HG03469 (cell line): ENCODE data around the gene PI16.
"Not testable (repeated sequence)": the region's sequence is repeated elsewhere in the genome, so short reads cannot be mapped to it uniquely, and the experiment has no call there.

ENCODE experiments used
- ATAC-seq: cut with Tn5 transposase; IDR thresholded peaks from one replicate; pipeline ENCODE4 v1.9.1; 2021; ENCODE audit warnings: mild to moderate bottlenecking, moderate library complexity, moderate number of reproducible peaks; ENCODE audit not compliant: unreplicated experiment

PI16 gene

GRCh38 chr6:36928547-36928918, 26.0 kb upstream of the PI16 start:
- ATAC-seq: no peak

DNA sequence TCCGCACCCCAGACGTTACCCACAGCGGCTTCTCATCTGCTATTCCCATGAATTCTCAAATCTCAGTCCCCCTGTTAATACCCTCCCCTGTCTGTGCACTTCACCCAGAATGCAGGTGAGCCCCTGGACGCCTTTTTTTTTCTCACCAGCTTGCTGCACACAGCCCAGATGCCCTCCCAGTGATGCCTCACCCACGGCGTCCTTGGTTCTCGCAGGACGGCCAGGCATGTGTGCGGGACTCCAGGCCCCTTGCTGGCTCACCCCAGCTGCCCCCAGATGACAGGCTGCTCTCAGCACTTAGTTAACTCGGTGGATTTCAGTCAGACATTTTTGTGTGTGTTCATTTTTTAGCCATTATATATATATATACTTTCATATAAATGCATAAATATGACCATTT, 25.4 kb upstream of the PI16 start:
- no peak for ATAC-seq

GRCh38 chr6:36929607-36930006, 24.9 kb upstream of the PI16 start:
- ATAC-seq: no peak

DNA sequence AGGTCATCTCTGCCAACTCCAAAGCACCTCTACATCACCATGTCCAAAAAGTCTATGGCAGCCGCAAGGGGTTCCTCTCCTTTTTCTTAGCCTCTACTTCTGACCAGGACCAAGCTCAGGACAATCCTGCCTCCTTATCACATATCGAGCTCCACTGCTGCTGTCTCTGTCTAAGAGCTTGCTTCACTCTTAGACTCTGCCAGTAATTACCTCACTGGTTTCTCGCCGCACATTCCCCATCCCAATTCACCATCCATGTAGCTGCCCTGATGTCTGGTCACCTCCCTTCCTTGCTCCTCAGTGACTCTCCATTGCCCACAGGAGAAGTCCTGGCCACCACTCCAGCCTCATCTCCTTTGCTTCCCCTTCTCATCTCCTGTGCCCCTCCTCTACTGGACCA, 24.1 kb upstream of the PI16 start:
- ATAC-seq: no peak

DNA sequence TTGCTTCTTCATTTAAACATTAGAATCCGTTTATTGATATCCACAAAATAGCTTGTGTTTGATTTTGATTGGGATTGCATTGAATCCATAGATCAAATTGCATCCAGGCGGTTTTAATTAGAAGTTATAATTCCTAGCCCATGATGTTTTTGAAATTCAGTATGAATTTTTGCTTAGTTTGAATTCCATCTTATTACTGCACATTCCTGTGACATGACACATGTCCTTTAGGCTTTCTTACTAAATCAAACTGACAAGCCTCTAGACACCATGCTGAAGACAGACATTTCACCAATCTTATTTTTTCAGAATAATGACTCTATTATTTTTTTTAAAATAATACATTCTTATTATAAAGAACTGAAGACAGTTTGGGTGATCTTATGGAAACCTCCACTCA, 21.4 kb upstream of the PI16 start:
- ATAC-seq: no peak

DNA sequence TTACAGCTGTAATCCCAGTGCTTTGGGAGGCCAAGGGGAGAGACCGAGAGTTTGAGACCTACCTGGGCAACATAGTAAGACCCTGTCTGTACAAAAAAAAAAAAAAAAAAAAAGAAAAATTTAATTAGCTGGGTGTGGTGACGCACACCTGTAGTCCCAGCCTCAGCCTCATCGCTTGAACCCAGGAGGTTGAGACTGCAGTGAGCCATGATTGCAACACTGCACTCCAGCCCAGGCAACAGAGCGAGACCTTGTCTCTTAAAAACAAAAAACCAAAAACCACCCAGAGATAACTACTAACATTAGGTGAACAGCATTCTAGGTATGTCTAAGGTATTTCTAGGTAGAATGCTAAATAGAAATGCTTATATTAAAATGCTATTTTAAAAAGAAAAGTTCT, 21.0 kb upstream of the PI16 start:
- ATAC-seq: no peak

- ATAC-seq: no peak
Measured at GRCh38 chr6:36934901-36935300, 19.6 kb upstream of the PI16 start.

- ATAC-seq: no peak
Measured at GRCh38 chr6:36936824-36937223, 17.7 kb upstream of the PI16 start.

DNA sequence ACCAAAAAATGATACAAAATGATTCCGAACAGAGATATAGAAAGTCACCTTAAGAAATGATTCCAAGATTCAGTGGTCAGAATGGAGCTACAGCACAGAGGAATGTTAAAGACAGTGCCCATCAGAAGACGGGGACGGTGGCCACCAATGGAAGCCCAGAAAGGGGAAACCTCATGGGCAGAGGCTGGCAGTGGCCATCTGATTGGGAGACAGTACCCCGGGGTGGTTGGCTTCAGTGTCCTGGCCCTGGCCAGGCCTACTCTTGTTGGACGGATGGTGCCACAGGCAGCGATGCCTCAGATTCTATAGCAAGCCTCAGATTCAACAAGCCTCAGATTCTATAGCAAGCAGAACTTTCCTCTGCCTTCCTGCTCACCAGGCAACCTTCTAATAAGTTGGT, 16.6 kb upstream of the PI16 start:
- no peak for ATAC-seq

DNA sequence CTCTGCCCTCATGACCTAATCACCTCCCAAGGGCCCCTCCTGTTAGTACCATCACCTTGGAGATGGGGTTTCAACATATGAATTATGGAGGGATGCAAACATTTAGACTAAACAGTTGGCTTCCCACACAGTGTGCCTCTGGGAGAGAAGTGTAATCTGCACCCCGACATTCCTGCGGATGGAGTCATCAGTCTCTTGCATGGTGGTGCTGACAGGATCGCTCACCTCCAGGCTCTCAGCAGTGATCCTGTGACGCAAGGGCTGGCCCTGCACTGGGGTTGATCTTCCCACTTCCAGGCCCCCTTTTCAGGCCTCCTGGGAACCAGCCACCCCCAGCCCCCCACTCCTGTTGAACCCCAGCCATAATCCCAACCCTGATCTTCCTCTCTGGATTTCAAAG, 16.0 kb upstream of the PI16 start:
- no peak for ATAC-seq

DNA sequence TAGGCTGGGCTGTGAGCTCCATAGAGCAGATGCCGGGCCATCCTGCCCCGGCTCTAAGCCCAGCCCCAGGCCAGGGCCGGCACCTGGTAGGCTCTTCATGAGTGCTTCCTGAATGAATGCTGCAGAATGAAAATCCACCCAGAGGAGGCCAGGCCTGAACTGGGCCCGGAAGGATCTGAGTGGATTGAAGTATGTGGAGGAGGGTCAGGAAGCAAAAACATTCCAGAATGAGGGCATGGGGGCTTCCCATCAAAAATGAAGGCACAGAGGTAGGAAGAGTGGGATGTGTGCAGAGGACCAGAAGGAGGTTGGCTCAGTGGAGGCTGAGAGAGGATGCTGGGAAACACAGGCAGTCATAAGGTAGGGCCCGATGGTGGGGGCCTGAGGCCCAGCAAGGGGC, 15.5 kb upstream of the PI16 start:
- ATAC-seq: not testable (repeated sequence)

- ATAC-seq: no peak
Measured at GRCh38 chr6:36940027-36940426, 14.5 kb upstream of the PI16 start.

- ATAC-seq: not testable (repeated sequence)
Measured at GRCh38 chr6:36941561-36941960, 13.0 kb upstream of the PI16 start.

DNA sequence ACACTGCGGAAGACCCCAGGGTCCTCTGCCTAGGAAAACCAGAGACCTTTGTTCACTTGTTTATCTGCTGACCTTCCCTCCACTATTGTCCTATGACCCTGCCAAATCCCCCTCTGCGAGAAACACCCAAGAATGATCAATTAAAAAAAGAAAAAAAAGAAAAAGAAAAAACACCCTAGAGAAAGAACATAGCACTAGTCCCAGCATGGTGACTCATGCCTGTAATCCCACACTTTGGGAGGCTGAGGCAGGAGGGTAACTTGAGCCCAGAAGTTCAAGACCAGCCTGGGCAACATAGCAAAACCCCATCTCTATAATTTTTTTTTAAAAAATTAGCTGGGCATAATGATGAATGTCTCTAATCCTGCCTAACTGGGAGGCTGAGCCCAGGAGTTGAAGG, 12.2 kb upstream of the PI16 start:
- not testable (repeated sequence) for ATAC-seq

DNA sequence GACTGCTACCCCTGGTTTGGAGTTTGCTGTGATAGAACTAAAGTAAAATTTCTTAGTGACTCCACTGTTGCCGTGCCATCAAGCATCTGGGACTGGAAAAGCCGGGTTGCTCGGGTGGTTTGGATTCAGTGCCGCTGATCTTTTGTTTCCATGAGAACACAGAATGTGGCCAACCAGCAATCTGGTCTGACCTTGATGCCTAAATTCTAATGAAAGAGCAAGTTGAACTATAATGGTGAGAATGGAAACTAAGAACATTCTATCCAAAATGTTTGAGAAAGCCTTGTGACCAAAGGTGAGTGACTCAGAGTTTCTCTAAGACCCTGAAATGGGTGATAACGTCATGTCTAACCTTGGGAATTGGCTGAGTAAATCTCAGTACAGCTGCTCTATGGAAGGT, 9.9 kb upstream of the PI16 start:
- no peak for ATAC-seq

- no peak for ATAC-seq
Measured at GRCh38 chr6:36945301-36945700, 9.2 kb upstream of the PI16 start.

GRCh38 chr6:36946526-36946925, 8.0 kb upstream of the PI16 start:
- ATAC-seq: no peak

DNA sequence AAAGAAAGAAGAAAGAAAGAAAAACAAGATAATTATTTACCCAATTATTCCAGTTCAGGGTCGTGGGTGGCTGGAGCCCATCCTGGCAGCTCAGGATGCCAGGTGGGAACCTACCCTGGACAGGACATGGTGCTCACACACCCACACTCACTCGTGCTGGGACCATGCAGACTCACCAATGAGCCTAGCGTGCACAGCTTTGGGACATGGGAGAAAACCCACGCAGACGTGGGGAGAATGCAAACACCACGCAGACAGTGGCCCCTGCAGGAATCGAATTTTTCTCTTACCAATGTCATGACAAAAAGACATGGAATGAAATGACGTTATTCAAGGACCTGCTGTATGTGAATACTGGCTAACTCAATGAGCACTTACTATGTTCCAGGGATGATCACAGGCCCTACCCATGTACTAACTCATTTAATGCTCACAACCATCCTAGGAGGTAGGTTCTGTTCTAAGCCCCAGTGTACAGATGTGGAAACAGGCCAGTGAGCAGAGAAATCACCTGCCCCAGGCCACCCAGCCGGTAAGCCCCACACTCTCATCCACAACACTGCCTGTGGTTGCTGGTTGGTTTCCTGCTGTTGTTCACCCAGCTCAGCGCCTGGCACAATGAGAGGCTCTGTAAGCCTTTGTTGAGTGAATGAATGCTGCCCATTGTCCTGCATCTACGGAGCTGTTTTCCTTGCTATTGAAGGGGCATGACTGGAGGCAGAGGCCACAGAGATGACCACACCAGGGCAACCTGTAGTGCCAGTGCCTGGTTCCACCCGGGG, 6.8 kb upstream of the PI16 start:
- ATAC-seq: no peak

DNA sequence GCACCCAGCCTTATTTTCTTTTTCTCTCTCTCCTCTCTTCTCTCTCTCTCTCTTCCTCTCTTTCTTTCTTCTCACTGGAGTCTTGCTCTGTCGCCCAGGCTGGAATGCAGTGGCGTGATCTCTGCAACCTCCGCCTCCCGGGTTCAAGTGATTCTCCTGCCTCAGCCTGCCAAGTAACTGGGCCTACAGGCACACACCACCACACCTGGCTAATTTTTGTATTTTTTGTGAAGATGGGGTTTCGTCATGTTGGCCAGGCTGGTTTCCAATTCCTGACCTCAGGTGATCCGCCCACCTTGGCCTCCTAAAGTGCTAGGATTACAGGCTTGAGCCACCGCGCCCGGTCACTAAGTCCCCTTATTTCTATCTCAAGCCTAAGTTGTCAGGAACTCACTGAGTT, 5.5 kb upstream of the PI16 start:
- not testable (repeated sequence) for ATAC-seq

GRCh38 chr6:36949636-36950035, 4.9 kb upstream of the PI16 start:
- no peak for ATAC-seq

DNA sequence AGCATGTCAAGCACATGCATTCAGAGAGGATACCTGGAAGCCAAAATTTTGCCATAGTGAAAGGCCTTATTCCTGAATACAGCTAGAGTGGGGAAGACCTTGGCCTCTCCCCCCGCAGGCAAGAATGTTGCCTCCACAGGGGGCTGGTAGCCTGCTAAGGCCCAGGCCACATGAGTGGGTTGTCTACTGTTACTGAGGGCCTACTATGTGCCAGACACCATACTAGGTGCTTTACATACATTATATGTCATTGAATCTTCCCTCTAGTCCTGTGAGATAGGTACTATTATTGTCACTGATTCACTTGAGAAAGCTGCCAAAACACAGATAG, 642 bp upstream of the PI16 start:
- no peak for ATAC-seq

- ATAC-seq: no peak
Measured at GRCh38 chr6:36955136-36955535, 598 bp downstream of the PI16 start.

DNA sequence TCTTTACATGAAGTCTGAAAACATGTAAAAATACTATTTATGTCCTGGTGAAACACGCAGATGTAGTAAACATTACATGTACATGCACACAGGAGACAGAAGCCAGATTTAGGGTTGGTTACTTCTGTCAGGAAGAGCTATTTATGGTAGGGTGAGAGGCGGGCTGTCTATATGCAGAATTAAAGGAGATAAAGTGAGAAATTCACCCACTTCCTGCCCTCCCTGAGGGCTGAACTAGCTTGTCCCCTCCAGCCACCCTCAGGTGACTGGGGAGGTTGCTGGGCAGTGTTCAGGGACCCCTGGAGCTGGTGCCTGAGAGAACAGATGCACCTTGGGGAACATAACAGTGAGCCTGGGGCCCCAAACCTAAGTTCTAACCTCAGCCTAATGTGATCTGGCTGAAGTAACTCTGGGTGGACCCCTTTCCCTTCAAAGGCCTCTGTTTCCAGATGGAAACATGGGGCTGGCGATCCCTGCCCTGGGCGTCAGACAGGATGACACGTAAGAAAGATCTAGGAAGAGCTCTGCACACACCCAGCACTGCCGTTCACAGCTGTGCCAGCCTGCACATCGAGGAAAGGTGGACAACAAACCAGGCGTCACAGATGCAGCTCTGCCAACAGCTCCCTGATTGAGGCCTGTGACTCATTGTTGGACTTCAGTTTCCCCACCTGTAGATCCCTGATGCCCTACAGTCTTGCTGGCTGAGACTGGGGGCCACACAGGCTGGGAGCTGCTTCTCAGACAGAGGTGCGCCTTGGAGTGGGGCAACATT, 1.3 kb downstream of the PI16 start:
- ATAC-seq: no peak
